SK-N-SH (cell line): ENCODE results near the gene NKAPL.

Experiments
- EP300 ChIP-seq, 2 experiments: IDR thresholded peaks; 2 replicates each; pipeline versions ENCODE4 v1.4.0 to v1.6.1; 2012; ENCODE audit warnings: borderline replicate concordance in 1 of 2, low read depth in 1 of 2, low read length in 1 of 2
- EZH2phosphoT487 ChIP-seq: fragments of 200-600 bp; sonication (generic); IDR thresholded peaks from 2 replicates; pipeline ENCODE4 v1.6.1; 2017; ENCODE audit warnings: low read depth, mixed run types, mild to moderate bottlenecking, antibody characterized with exemption, moderate library complexity, borderline replicate concordance
- FOXJ3 ChIP-seq: sonication (generic); formaldehyde crosslinking; IDR thresholded peaks from 2 replicates; pipeline ENCODE4 v1.5.1; 2020; ENCODE audit warnings: mild to moderate bottlenecking, missing genetic modification reagents
- JUND ChIP-seq: IDR thresholded peaks from 2 replicates; pipeline ENCODE4 v1.4.0; 2012
- NFIC ChIP-seq: IDR thresholded peaks from 2 replicates; pipeline ENCODE4 v1.4.0; 2012; ENCODE audit warnings: borderline replicate concordance
- POLR2AphosphoS5 ChIP-seq: IDR thresholded peaks from 2 replicates; pipeline ENCODE4 v1.6.1; 2012; ENCODE audit warnings: low read depth, low read length
- RFX5 ChIP-seq: IDR thresholded peaks from 2 replicates; pipeline ENCODE4 v1.6.1; 2012; ENCODE audit warnings: mild to moderate bottlenecking, improper control_type of control experiment, low read length
- SIN3A ChIP-seq: IDR thresholded peaks from 2 replicates; pipeline ENCODE4 v1.6.1; 2012; ENCODE audit warnings: low read depth, mild to moderate bottlenecking, low read length, moderate library complexity, borderline replicate concordance
- SMC3 ChIP-seq: IDR thresholded peaks from 2 replicates; pipeline ENCODE4 v1.6.1; 2012; ENCODE audit warnings: low read depth, low read length, improper control_type of control experiment
- TAF1 ChIP-seq: IDR thresholded peaks from 2 replicates; pipeline ENCODE4 v1.6.1; 2012; ENCODE audit warnings: low read depth, mild to moderate bottlenecking, low read length, moderate library complexity, borderline replicate concordance
- TF ChIP-seq, protein P1 (sequence below): fragments of 200-600 bp; sonication (generic); IDR thresholded peaks from 2 replicates; pipeline ENCODE4 v1.6.1; 2017; ENCODE audit warnings: antibody characterized with exemption, mild to moderate bottlenecking, moderate library complexity
- TF ChIP-seq, protein P2 (sequence below): IDR thresholded peaks from 2 replicates; pipeline ENCODE4 v1.4.0; 2012; ENCODE audit warnings: low read depth, borderline replicate concordance
- TF ChIP-seq, protein P3 (sequence below): IDR thresholded peaks from 2 replicates; pipeline ENCODE4; 2012
- TF ChIP-seq, protein P4 (sequence below): fragments of 150-350 bp; IDR thresholded peaks from 2 replicates; pipeline ENCODE4 v1.6.1; 2017; ENCODE audit warnings: antibody characterized with exemption, low read length, low read depth, borderline replicate concordance

DNA sequence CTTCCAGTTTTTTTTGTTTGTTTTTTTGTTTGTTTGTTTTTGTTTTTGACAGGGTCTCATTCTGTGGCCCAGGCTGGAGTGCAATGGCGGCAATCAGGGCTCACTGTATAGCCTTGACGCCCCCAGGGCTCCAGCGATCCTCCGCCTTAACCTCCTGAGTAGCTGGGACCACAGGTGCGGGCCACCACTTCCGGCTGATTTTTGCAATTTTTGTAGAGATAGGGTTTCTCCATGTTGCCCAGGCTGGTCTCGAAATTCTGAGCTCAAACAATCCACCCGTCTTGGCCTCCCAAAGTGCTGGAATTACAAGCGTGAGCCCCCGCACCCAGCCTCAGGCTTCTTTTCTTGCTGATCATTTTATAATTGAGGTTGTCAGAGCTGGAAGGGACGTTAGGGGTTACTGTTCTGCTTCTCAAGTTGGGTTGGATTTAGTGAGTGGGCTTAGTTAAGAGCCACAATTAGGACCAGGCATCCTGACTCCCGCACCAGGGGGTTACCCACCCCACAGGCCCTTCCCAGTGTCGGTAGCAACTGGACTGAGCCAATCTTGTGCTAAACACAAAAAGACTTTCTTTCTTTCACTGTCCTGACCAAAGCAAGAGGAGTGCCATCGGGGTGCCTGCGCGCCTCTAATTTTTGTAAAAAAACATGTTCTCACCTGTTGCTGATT lies 47.1 kb upstream of the NKAPL start:
- TF ChIP-seq SIN3A = no peak
- no peak for TF ChIP-seq JUND
- TF ChIP-seq POLR2AphosphoS5 = no peak
- TF ChIP-seq, protein P1, sequence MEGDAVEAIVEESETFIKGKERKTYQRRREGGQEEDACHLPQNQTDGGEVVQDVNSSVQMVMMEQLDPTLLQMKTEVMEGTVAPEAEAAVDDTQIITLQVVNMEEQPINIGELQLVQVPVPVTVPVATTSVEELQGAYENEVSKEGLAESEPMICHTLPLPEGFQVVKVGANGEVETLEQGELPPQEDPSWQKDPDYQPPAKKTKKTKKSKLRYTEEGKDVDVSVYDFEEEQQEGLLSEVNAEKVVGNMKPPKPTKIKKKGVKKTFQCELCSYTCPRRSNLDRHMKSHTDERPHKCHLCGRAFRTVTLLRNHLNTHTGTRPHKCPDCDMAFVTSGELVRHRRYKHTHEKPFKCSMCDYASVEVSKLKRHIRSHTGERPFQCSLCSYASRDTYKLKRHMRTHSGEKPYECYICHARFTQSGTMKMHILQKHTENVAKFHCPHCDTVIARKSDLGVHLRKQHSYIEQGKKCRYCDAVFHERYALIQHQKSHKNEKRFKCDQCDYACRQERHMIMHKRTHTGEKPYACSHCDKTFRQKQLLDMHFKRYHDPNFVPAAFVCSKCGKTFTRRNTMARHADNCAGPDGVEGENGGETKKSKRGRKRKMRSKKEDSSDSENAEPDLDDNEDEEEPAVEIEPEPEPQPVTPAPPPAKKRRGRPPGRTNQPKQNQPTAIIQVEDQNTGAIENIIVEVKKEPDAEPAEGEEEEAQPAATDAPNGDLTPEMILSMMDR = no peak
- TF ChIP-seq, protein P2, sequence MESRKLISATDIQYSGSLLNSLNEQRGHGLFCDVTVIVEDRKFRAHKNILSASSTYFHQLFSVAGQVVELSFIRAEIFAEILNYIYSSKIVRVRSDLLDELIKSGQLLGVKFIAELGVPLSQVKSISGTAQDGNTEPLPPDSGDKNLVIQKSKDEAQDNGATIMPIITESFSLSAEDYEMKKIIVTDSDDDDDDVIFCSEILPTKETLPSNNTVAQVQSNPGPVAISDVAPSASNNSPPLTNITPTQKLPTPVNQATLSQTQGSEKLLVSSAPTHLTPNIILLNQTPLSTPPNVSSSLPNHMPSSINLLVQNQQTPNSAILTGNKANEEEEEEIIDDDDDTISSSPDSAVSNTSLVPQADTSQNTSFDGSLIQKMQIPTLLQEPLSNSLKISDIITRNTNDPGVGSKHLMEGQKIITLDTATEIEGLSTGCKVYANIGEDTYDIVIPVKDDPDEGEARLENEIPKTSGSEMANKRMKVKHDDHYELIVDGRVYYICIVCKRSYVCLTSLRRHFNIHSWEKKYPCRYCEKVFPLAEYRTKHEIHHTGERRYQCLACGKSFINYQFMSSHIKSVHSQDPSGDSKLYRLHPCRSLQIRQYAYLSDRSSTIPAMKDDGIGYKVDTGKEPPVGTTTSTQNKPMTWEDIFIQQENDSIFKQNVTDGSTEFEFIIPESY = no peak
- no peak for TF ChIP-seq SMC3
- TF ChIP-seq, protein P3, sequence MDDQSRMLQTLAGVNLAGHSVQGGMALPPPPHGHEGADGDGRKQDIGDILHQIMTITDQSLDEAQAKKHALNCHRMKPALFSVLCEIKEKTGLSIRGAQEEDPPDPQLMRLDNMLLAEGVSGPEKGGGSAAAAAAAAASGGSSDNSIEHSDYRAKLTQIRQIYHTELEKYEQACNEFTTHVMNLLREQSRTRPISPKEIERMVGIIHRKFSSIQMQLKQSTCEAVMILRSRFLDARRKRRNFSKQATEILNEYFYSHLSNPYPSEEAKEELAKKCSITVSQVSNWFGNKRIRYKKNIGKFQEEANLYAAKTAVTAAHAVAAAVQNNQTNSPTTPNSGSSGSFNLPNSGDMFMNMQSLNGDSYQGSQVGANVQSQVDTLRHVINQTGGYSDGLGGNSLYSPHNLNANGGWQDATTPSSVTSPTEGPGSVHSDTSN = no peak
- no peak for TF ChIP-seq NFIC
- no peak for TF ChIP-seq TAF1
- TF ChIP-seq RFX5 = no peak
- TF ChIP-seq EZH2phosphoT487 = no peak
- TF ChIP-seq EP300 (IDR thresholded peaks at IDR 0.05; ENCODE audit: borderline replicate concordance in 1 of 2, low read depth in 1 of 2, low read length in 1 of 2) = no peak
- no peak for TF ChIP-seq FOXJ3
- TF ChIP-seq, protein P4, sequence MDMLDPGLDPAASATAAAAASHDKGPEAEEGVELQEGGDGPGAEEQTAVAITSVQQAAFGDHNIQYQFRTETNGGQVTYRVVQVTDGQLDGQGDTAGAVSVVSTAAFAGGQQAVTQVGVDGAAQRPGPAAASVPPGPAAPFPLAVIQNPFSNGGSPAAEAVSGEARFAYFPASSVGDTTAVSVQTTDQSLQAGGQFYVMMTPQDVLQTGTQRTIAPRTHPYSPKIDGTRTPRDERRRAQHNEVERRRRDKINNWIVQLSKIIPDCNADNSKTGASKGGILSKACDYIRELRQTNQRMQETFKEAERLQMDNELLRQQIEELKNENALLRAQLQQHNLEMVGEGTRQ = no peak
